Hypothalamus (tissue), 51 donors: ENCODE measurements around the gene RIC1.

Experiments used
- DNase-seq, 51 donors: peaks; one replicate each; lab custom pipeline; 2025; lab: John Stamatoyannopoulos, UW

RIC1 gene

DNA sequence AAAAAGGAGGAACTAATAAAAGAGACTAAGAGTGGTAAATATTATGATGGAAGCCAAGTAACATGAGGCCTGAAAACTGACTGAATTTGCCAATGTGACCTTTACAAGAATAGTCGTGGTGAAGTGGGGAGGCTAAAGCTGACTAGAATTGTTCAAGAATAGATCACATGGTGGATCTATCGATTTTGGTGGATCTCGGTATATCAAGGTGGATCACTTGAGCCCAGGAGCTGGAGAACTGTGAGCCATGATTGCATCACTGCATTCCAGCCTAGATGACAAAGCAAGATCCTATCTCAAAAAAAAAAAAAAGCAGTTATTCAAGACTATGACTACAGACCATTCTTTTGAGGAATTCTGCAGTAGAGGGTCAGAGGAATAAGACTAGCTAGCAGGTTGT is 189.0 kb downstream of the RIC1 start:
- DNase-seq: no peak

DNA sequence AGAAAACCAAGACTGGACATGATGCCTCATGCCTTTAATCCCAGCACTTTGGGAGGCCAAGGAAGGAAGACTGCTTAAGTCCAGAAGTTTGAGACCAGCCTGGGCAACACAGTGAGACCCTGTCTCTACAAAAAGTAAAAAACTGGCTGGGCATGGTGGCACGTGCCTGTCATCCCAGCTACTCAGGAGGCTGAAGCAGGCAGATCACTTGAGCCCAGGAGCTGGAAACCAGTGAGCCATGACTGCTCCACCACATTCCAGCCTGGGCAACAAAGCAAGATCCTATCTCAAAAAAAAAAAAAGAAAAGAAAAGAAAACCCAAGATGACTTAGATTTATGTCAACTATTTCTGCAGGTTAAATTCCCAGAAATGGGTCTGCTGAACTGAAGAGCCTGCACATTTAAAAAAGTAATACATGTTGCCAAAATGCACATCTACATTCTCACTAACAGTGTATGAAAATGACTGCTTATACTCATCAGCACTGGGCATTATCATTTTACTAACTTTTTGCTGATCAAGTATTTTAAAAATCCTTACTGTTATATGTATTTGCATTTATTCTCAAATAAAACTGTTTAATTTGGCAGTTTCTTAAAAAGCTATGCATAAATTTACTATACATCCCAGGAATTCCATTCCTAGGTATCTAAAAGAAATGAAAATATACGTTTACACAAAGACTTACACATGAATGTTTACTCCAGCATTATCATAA is 189.7 kb downstream of the RIC1 start:
- DNase-seq: no peak

DNA sequence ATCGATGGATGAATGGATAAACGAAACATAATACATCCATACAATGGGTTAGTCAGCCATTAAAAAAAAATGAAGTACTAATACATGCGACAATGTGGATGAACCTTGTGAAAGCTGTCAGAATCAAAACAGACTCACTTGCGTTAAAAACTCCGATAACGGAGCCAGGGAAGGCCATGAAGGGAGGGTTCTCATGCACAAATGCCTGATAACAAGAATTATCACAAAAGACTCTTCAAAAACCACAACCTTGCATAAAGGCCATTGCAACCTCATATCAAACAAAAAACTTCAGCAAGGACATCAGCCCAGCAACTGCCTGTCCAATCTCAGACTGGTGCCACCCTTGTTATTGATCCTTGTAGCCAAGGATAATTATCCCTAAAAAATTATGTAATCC is 190.3 kb downstream of the RIC1 start:
- no peak for DNase-seq

DNA sequence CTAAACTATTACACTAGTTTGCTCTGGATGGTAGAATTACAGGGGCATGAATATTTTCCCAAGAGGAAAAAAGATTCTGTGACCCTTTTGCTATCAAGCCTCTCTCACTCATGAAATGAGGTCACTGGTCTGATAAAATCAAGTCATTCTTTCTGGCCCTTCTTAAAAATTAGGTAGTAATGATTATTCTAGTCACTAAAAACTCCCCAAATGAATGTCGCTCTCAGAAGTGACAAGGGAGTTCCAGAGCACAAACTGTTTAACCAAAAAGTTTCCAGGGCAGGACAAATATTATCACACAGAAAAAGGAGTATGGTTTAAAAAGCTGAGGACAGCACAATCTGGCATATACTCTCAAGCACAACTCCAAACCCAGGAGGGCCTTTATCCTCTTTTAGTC is 191.5 kb downstream of the RIC1 start:
- DNase-seq: no peak

DNA sequence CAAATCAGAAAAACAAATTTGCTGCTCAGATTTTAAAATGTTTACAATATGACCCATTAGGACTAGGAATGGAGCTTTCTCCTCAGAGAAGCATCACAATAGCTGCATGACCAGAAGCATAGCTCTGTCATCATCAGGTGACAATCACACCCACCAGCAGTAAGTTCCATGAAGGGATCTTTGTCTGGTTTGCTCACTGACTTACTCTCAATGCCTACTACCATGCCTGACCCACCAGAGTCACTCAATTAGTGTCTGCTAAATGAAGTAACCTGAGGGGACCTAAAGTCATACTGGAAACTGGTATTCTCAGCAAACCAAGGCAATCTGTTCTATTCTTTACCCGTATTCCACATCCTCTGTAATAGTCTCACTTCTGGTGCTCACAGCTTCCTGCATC is 196.3 kb downstream of the RIC1 start:
- DNase-seq: peak in 8 of 51 donors; percentile 2 to 26 (median 16)
